ENCODE results near the gene GBGT1. TPM values are rescaled to one million over a fixed set of nuclear protein-coding genes. Genes with fewer than 3 reads are reported as not detected.

The GBGT1 gene
- total and polyA plus RNA-seq, 9 of the 15 experiments (the other 6 are each of a cell fraction or from before 2014, with no cell fraction given): 0.55 to 25.8 (median 13.7) TPM

GRCh38 chr9:133163504-133164172 lies at the start of gene GBGT1 (continued):
- TF ChIP-seq PCBP1 (IDR thresholded peaks at IDR 0.05; ENCODE audit: low read depth, low read length, poor library complexity, severe bottlenecking) (peak; percentile 29), TFAP4 (CRISPR knock-in tag; IDR thresholded peaks at IDR 0.05; ENCODE audit: borderline replicate concordance) (peak; percentile 77; the same call in 1 of the 2 replicates), CXXC5 (CRISPR knock-in tag; IDR thresholded peaks at IDR 0.05) (peak; percentile 43), NCOR1 (IDR thresholded peaks at IDR 0.05) (no peak), SRF (CRISPR knock-in tag; IDR thresholded peaks at IDR 0.05) (no peak), THRA (IDR thresholded peaks at IDR 0.05) (no peak), ZC3H8 (IDR thresholded peaks at IDR 0.05) (no peak), SRSF7 (optimal IDR thresholded peaks at IDR 0.05; ENCODE audit: low read depth, low read length) (no peak), SMARCB1 (IDR thresholded peaks at IDR 0.05; ENCODE audit: insufficient read length, low read depth) (no peak), TEAD4 (IDR thresholded peaks at IDR 0.05; ENCODE audit: low read length) (no peak), TEAD4 (CRISPR knock-in tag; IDR thresholded peaks at IDR 0.05; ENCODE audit: borderline replicate concordance) (no peak), CBX2 (IDR thresholded peaks at IDR 0.05; ENCODE audit: insufficient read depth, low read length, poor library complexity, severe bottlenecking) (no peak), ZNF766 (CRISPR knock-in tag; conservative IDR thresholded peaks at IDR 0.05) (no peak), ELF2 (CRISPR knock-in tag; IDR thresholded peaks at IDR 0.05) (no peak), FOSL1 (tag; conservative IDR thresholded peaks at IDR 0.05) (no peak), SIRT6 (IDR thresholded peaks at IDR 0.05; ENCODE audit: low read depth, low read length) (no peak), NCOA1 (IDR thresholded peaks at IDR 0.05; ENCODE audit: low read depth) (no peak)
- TF ChIP-seq, protein P1, sequence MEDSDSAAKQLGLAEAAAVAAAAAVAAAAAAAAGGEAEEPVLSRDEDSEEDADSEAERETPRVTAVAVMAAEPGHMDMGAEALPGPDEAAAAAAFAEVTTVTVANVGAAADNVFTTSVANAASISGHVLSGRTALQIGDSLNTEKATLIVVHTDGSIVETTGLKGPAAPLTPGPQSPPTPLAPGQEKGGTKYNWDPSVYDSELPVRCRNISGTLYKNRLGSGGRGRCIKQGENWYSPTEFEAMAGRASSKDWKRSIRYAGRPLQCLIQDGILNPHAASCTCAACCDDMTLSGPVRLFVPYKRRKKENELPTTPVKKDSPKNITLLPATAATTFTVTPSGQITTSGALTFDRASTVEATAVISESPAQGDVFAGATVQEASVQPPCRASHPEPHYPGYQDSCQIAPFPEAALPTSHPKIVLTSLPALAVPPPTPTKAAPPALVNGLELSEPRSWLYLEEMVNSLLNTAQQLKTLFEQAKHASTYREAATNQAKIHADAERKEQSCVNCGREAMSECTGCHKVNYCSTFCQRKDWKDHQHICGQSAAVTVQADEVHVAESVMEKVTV (CRISPR knock-in tag; IDR thresholded peaks at IDR 0.05): no peak
- TF ChIP-seq, protein P2, sequence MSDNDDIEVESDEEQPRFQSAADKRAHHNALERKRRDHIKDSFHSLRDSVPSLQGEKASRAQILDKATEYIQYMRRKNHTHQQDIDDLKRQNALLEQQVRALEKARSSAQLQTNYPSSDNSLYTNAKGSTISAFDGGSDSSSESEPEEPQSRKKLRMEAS (CRISPR knock-in tag; IDR thresholded peaks at IDR 0.05): no peak; the same call in 1 of the 2 replicates
- TF ChIP-seq, protein P3, sequence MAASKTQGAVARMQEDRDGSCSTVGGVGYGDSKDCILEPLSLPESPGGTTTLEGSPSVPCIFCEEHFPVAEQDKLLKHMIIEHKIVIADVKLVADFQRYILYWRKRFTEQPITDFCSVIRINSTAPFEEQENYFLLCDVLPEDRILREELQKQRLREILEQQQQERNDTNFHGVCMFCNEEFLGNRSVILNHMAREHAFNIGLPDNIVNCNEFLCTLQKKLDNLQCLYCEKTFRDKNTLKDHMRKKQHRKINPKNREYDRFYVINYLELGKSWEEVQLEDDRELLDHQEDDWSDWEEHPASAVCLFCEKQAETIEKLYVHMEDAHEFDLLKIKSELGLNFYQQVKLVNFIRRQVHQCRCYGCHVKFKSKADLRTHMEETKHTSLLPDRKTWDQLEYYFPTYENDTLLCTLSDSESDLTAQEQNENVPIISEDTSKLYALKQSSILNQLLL (CRISPR knock-in tag; IDR thresholded peaks at IDR 0.05; ENCODE audit: borderline replicate concordance): no peak
- TF ChIP-seq, protein P4, sequence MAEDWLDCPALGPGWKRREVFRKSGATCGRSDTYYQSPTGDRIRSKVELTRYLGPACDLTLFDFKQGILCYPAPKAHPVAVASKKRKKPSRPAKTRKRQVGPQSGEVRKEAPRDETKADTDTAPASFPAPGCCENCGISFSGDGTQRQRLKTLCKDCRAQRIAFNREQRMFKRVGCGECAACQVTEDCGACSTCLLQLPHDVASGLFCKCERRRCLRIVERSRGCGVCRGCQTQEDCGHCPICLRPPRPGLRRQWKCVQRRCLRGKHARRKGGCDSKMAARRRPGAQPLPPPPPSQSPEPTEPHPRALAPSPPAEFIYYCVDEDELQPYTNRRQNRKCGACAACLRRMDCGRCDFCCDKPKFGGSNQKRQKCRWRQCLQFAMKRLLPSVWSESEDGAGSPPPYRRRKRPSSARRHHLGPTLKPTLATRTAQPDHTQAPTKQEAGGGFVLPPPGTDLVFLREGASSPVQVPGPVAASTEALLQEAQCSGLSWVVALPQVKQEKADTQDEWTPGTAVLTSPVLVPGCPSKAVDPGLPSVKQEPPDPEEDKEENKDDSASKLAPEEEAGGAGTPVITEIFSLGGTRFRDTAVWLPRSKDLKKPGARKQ (CRISPR knock-in tag; IDR thresholded peaks at IDR 0.05): no peak

Measured in K562 (cell line).